Measurements from ENCODE around the gene SLC6A1. TPM values are rescaled to one million over a fixed set of nuclear protein-coding genes. Genes with fewer than 3 reads are reported as not detected.

The SLC6A1 gene
- total RNA-seq, 1 donor from 2014 or later, result 2.0 TPM

GRCh38 chr3:11004563-11004962, 12.0 kb downstream of the SLC6A1 start:
- TF ChIP-seq CTCF (IDR thresholded peaks at IDR 0.05), result no peak
- H3K27ac Mint-ChIP-seq (ENCODE audit: unreplicated experiment), result no peak overlapping the region
- no peaks in the 10 kb centered on the region for H3K36me3 Mint-ChIP-seq (ENCODE audit: low read depth)
- H3K4me1 Mint-ChIP-seq (ENCODE audit: low read depth), result peaks cover 17% of the 10 kb centered on the region
- H3K4me3 Mint-ChIP-seq (ENCODE audit: unreplicated experiment), result no peak overlapping the region
- H3K27me3 Mint-ChIP-seq (ENCODE audit: low read depth), result peaks cover 59% of the 10 kb centered on the region
- no peaks in the 10 kb centered on the region for H3K9me3 Mint-ChIP-seq (ENCODE audit: low read depth)
- DNase-seq (ENCODE audit: low spot score), result no peak

- H3K4me3 Mint-ChIP-seq (ENCODE audit: unreplicated experiment), result no peak overlapping the region
- H3K9me3 Mint-ChIP-seq (ENCODE audit: low read depth), result no peaks in the 10 kb centered on the region
- TF ChIP-seq CTCF (IDR thresholded peaks at IDR 0.05), result no peak
- no peak for DNase-seq (ENCODE audit: low spot score)
- no peaks in the 10 kb centered on the region for H3K36me3 Mint-ChIP-seq (ENCODE audit: low read depth)
- H3K27ac Mint-ChIP-seq (ENCODE audit: unreplicated experiment), result no peak overlapping the region
- H3K4me1 Mint-ChIP-seq (ENCODE audit: low read depth), result peaks cover 20% of the 10 kb centered on the region
- H3K27me3 Mint-ChIP-seq (ENCODE audit: low read depth), result peaks cover 47% of the 10 kb centered on the region
These were observed 13.2 kb downstream of the SLC6A1 start for GRCh38 chr3:11005686-11006256.

GRCh38 chr3:11006986-11007933, 14.7 kb downstream of the SLC6A1 start:
- H3K4me1 Mint-ChIP-seq (ENCODE audit: low read depth), result peaks cover 20% of the 10 kb centered on the region
- no peak overlapping the region for H3K27ac Mint-ChIP-seq (ENCODE audit: unreplicated experiment)
- no peak for TF ChIP-seq CTCF (IDR thresholded peaks at IDR 0.05)
- DNase-seq (ENCODE audit: low spot score), result no peak
- no peaks in the 10 kb centered on the region for H3K9me3 Mint-ChIP-seq (ENCODE audit: low read depth)
- peaks cover 39% of the 10 kb centered on the region for H3K27me3 Mint-ChIP-seq (ENCODE audit: low read depth)
- no peaks in the 10 kb centered on the region for H3K36me3 Mint-ChIP-seq (ENCODE audit: low read depth)
- H3K4me3 Mint-ChIP-seq (ENCODE audit: unreplicated experiment), result no peak overlapping the region

- no peaks in the 10 kb centered on the region for H3K36me3 Mint-ChIP-seq (ENCODE audit: low read depth)
- no peaks in the 10 kb centered on the region for H3K9me3 Mint-ChIP-seq (ENCODE audit: low read depth)
- no peak overlapping the region for H3K27ac Mint-ChIP-seq (ENCODE audit: unreplicated experiment)
- no peak for TF ChIP-seq CTCF (IDR thresholded peaks at IDR 0.05)
- H3K4me1 Mint-ChIP-seq (ENCODE audit: low read depth), result peaks cover 4% of the 10 kb centered on the region
- DNase-seq (ENCODE audit: low spot score), result no peak
- no peak overlapping the region for H3K4me3 Mint-ChIP-seq (ENCODE audit: unreplicated experiment)
- H3K27me3 Mint-ChIP-seq (ENCODE audit: low read depth), result peaks cover 49% of the 10 kb centered on the region
These were observed 17.4 kb downstream of the SLC6A1 start for GRCh38 chr3:11009898-11010297.

- Mint-ChIP-seq H3K27ac (ENCODE audit: unreplicated experiment) (no peak overlapping the region), H3K27me3 (ENCODE audit: low read depth) (peaks cover 51% of the 10 kb centered on the region), H3K4me3 (ENCODE audit: unreplicated experiment) (no peak overlapping the region), H3K36me3 (ENCODE audit: low read depth) (no peaks in the 10 kb centered on the region), H3K9me3 (ENCODE audit: low read depth) (no peaks in the 10 kb centered on the region), H3K4me1 (ENCODE audit: low read depth) (peaks cover 3% of the 10 kb centered on the region)
- no peak for TF ChIP-seq CTCF (IDR thresholded peaks at IDR 0.05)
- no peak for DNase-seq (ENCODE audit: low spot score)
These were observed 18.0 kb downstream of the SLC6A1 start for GRCh38 chr3:11010426-11011165.

Measured in chondrocyte (in vitro differentiated cells).